HG03571 (cell line): ENCODE measurements around the gene MIOX.

Source experiments
- ATAC-seq: cut with Tn5 transposase; IDR thresholded peaks from one replicate; pipeline ENCODE4 v1.9.1; 2021; ENCODE audit not compliant: unreplicated experiment

Gene MIOX

DNA sequence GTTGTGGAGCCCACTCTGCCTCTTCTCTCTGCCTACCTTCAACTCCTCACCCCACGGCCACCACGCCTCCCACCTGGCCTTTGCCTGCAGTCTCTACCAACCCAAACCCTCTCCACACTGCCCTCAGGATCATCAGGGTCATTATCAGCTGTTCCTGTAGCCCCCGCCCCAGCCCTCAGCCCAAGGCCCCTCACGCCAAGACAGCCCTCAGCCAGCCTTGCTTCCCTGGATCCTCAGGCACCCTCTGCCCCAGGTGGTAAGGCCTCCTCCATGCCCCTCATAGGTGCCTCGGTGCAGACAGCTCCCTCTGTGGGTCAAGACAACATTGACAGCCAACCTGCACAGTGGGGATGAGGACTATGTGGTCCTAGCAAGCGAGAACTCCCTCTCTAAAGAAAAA is 13.6 kb upstream of the MIOX start:
- no peak for ATAC-seq

DNA sequence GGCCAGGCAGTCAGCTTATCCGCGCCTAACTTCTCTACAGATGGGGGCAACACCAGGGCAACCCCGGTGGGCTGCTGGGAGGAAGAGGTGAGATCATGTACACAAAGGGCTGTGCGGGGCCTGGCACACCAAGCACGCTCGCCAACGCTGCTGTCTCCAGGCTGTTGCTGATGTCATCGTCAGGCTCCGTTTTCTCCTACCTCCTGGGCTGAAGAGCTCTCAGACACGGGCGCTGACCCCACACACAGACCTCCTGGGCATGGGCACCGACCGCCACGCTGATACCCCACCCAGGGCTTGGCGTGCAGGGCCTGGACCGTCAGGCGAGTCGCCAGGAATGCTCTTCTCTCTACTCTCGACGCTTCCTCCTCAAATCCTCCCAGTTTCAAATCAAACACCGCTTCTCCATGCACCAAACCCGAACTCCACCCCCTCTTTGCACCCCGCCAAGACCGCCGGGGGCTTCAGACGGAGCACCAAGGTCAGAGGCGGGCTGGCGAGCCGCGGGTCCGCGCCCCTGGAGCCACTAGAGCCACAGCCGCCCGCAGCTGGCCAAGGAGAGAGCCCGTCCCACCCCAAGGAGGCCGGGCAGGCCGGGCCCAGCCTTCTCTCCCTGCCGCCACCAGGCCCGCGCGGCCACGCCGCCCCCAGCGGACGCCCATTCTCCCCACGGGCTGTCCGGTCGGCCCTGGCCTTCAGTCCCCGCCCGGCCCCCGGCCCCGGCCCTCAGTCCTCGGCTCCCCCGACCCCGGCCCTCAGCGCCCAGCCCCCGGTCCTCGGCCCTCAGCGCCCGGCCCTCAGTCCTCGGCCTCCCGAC is 12.6 kb upstream of the MIOX start:
- ATAC-seq, result no peak

DNA sequence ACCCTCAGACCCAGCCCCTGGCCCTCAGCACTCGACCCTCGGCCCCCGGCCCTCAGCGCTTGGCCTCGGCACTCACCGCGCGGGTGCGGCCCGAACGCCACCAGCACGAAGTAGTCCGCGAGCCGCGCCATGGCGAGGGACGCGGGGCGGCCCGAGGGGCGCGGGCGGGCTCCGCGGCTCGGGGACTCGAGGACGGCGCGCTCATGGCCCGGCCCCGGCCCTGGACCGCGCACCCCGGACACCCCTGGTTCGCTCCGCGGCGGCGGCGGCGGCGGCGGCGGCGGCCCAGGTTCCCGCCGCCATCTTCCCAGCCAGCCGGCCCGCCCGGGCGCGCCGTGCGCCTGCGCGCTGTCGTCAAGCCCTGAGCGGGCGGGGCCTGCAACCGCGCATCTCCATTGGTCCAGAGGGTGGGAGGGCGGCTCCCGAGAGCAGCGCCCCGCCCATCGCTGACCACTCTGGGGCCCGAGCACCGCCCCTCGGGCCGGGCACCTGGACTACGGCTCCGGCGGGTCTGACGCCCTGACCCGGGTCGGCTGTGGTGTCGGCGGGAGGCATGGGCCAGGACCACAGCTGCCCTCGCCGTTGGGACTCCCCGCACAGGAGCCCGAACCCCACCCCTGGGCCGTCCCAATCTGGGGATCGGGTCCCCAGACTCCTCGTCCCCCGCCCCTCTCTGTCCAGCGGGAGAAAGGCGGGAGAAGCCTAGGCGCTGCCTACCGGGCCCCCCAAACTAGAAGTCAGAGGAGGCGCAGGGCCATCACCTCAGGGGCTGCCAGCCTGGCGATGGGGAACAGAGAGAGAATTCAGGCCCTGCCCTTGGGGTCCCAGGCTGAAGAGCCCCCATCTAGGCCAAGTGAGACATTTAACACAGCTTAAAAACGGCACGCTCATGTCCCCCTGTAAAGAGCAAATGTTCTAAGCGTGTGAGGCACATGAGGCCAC is 11.7 kb upstream of the MIOX start, which contains the start of gene SBF1:
Gene SBF1 (minus strand): TSS at position 326 of the 942 bp plus-strand sequence. CDS start 195 bp downstream, at position 131.
- ATAC-seq, result peak; percentile 38

DNA sequence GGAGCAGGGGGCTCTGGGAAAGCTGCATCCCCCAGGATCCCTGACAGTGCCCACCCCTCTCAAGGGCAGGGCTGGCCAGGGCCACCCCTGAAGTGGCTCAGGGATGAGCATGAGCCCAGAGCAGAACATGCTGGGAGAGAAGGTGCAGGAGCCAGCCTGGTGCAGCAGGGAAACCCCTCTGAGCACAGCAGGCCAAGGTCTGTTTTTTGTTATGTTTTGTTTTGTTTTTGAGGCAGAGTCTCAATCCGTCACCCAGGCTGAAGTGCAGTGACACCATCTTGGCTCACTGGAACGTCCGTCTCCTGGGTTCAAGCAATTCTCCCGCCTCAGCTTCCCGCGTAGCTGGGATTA is 11.0 kb upstream of the MIOX start:
- ATAC-seq, result no peak

DNA sequence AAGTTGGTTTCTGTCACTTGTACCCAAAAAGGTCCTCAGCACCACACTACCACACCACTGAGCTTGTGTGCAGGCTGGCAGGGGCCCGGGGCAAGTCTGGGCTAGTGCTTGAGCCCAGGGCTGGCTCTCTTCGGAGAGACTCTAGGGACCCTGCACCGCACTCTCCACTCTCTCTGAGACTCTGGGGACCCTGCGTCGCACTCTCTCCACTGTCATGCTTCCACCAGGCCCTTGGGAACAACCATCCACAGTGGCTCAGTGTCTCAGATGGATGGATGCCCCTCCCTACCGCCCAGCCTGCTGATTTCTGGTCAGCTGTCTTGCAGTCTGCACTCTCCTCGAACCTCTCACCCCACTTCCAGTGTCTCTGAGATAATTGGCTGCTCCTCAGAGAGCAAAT is 9.8 kb upstream of the MIOX start:
- no peak for ATAC-seq

DNA sequence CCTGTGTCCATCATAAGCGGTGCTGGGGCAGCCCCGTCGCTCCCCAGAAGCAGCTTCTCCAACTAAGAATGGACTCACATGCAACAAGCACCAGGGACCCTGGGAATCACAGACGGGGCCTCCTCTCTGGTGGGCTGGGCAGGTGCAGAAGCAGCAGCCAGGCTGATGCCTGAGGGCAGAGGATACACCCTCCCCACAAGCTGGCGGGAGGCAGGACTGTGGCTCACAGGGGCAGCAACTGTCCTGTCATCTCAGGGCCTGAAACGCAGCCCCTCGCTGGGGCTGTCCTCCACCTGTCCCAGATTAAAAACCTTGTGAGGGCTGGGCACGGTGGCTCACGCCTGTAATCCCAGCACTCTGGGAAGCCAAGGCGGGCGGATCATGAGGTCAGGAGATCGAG is 8.7 kb upstream of the MIOX start:
- ATAC-seq, result no peak

DNA sequence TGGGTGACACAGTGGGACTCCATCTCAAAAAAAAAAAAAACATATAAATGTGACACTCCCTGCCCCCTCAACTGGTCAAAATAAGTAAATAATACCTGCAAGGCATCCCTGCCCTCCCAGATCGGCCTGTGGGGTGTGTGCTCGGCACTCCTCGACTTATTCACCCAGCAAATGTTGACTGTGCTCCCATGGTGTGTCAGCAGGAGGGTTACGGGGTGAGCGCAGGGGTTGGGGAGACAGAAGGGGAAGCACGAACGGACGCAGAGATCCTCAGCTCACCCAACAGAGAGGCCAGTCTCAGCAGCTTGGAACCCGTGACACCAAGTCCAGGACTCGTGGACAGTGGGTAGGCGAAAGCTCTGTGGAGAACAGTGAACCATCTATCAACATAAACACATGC is 6.9 kb upstream of the MIOX start:
- no peak for ATAC-seq

DNA sequence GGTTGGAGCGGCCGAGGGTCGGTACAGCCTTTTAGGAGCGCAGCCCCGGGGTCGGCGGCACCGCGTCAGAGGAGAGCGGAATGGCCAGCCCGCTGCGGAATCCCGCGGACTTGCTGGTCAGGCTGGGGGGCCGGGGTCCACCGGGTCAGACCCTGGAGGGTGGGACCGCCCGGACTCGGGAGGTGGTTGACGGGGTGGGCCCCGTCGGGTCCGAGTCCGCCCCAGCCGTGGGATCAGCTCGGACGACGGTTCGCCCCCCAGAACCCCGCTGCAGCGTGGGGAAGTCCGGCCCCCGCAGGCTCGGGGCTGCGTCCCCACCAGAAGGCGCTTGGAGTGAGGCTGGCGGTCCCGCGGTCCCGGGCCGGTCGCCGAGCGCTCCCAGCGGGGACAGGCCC is 5.6 kb upstream of the MIOX start:
- ATAC-seq, result no peak

DNA sequence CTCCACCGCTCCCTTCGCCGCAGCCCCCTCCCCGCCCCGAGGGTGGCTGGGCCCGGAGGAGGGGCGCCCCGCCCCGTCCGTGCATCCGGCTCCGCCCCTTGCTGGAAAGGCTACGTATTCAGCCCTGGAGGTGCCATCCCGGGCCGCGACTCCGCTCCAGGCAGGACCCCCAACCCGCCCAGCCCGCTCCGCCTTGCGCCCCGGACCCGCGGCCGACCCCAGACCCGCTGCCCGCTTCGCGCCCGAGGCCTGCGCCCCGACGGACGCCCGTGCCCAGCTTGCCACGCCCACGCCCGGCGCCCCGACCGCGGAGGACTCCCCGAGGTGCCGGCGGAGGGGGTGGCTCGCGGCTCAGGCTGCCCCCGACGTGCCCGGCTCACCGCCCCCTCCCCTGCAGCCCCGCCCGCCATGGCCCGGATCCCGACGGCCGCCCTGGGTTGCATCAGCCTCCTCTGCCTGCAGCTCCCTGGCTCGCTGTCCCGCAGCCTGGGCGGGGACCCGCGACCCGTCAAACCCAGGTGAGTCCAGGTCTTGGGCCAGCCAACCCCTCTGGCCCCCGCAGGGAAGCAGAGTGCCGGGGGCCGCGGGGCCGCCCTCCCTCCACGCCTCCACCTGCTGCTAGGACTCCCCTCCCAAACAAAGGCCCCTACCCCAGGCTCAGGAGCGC is 5.1 kb upstream of the MIOX start, which contains the start of gene ADM2:
Gene ADM2 (plus strand): TSS at position 104 of the 667 bp plus-strand sequence. CDS start 305 bp downstream, at position 409.
- ATAC-seq, result no peak

DNA sequence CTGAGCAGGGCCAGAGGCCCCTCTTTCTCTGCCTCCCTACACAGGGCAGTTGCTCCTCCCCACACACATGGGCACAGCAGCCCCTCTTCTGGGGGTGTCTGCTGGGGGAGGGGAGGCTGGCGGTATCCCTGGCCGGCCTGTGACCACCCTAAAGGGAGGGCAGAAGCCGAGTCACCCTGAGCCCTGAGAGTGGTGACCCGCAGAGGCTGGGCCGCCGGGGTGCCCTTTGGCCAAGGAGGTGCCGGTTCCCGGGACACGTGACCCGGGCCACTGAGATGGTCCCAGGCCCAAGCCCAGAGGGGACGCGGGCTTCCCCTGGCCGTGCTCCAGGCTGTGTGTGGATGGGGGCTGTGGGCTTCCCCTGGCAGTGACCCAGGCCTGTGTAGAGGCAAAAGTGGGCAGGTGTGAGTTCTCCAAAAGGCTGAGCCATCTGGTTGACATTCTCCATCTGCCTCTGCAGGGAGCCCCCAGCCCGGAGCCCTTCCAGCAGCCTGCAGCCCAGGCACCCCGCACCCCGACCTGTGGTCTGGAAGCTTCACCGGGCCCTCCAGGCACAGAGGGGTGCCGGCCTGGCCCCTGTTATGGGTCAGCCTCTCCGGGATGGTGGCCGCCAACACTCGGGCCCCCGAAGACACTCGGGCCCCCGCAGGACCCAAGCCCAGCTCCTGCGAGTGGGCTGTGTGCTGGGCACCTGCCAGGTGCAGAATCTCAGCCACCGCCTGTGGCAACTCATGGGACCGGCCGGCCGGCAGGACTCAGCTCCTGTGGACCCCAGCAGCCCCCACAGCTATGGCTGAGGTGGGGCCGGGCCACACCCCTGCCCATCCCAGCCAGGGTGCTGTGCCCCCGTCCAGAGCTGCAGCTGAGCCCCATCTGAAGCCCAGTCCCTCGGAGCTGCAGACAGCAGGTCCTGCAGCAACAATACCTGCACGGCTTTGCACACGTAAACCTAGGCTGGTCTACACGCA is 4.3 kb upstream of the MIOX start:
- no peak for ATAC-seq

DNA sequence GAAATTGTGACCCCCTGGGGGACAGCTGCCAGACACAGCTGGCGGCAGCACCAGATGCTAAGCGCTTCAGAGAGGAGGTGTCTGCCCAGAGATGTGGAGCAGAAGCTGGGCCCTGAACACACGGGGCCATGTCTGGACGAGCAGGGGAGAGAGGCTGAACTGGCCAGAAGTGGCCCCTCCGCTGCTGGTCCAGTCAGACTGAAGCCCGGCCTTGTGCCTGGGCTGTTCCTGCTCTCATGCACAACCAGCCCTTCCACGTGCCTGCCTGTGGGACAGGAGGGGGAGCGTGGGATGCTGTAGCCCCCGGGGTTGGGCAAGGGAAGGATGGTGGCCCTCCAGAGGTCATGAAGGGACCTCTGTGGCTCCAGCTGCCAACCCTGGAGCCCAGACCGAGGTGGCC is 3.6 kb upstream of the MIOX start:
- no peak for ATAC-seq

DNA sequence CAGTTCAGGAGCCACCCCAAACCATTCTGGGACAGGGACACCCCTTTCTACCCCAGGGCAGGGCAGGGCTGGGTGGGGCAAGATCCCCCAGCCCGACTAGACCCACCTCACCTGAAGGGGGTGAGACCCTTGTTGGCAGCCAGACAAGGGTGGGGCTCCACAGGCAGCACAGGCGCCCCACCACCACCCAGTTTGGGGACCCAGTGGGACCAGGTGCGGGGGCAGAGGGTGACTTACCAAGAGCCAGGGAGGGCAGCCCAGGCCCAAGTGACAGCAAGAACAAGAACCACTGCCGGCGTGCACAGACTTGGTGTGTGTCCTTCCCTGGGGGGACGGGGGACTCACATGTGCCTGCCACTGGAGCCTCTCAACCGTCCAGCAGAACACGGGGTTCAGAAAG is 3.1 kb upstream of the MIOX start:
- ATAC-seq, result no peak

DNA sequence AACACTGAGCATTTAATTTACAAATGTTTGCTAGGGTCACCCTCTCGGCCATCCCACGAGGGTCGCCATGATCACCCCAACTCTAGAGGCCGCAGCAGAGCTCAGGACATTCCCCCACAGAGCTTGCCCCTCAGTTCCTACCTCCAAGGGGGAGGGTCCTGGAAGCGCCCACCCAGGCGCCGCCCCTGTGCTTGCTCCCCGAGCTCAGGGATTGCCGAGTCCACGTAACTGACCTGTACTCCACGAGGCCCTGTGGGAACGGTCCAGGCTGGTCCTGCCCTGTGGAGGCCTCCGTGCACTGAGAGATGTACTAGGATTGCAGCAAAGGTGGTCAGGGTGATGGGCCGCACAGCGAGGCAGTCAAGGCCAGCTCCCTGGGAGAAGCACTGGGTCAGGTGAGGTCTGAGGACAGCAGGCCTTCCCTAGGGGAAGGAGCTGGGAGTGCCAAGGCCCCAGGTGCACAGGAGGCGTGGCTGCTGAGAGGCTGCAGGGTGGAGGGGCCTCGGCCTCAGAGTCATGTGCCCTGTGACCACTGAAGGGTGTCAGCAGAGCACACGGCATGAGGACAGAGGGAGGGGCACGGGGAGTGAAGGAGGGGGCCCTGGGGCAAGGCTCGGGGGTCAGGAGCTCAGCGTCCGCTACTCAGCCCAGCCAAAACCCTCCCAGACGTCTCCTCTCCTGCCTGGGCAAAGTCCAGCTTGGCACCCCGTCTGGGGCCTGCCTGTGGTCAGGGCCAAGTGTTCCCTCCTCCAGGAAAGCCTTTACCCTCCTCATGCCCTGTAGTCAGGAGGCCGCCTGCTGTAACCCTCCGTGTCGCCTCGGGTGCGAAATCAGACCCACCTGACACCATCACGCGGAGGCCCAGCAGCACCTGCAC is 2.4 kb upstream of the MIOX start:
- ATAC-seq, result no peak

DNA sequence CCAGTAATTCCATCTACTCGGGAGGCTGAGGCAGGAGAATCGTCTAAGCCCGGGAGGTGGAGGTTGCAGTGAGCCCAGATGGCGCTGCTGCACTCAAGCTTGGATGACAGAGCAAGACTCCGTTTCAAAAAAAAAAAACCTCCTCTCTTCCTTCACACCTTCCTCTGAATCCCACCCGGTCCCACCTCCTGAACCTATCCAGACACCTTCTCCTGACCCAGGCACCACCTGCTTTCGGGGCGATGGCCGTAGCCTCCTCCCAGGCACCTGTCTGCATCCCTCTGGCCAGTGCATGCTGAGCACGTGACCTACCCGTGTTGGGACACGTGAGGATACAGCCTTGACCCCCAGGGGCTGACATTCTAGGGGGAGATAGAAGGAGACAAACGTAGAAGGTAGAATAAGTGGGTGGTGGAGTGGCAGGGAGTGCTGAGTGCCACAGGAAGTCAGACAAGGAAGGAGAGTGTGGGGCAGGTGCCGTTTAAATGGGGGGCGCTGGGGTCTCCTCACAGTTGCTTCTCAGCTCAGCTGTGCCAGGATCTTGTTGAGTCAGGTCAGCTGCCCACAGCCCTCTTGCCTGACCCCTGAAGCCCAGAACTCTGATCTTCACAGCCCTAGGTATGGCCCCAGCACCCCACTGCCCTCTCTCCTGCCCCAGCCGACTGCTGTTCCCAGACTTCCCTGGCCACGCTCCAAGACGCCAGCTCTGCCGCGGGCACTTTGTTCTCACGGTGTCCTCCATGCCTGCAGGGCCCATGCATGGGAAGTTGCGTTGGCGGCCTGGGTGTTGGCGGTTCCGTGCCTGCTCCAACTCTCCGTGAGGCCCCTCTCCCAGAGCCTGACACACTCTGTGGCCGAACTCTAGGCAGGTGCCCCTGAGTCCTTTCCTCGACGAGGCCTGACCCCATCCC is 1.2 kb upstream of the MIOX start:
- ATAC-seq, result no peak

DNA sequence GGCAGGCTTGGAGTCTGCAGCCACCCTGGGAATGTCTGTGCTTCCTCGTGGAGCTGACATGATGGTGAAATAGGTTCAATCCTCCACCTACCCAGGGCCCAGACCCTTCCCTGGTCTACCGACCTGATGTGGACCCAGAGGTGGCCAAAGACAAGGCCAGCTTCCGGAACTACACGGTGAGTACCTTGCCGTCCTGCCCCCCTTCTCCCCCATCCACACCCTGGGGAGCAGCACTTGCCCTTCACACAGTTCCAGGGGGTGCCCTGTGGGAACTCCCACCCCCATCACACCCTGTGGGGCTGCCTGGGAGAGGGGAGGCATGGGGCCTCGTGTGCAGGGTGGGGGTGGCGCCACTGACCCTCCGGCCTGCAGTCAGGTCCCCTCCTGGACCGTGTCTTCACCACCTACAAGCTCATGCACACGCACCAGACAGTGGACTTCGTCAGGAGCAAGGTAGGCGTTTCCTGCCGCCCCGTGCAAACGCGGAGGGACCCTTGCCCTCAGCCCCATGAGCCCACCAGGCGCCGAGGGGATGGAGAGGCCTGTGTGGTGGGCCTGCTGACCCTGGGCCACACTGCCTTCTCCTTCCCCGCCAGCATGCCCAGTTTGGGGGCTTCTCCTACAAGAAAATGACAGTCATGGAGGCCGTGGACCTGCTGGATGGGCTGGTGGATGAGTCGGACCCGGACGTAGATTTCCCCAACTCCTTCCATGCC is 789 bp downstream of the MIOX start:
- ATAC-seq, result no peak

DNA sequence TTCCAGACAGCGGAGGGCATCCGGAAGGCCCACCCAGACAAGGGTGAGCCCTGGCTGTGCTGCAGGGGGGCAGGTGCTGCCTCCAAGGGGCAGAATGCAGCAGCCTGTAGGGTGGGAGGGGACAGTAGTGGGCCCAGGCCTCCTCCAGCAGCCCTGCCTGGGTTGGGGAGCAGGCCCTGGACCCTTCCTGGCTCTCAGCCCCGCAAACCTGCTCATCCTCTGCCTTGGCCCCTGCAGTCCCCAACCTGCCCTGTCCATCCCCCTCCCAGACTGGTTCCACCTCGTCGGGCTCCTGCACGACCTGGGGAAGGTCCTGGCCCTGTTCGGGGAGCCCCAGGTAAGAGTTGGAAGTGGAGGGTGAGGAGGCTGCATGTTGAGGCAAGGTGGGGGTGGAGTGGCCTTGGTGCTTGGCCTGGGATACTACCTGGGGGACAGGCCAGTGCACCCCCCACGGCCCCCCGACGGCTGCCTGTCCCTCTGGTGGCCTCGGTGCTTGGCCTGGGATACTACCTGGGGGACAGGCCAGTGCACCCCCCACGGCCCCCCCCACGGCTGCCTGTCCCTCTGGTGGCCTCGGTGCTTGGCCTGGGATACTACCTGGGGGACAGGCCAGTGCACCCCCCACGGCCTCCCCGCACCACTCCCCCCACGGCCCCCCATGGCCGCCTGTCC is 1.5 kb downstream of the MIOX start:
- no peak for ATAC-seq

DNA sequence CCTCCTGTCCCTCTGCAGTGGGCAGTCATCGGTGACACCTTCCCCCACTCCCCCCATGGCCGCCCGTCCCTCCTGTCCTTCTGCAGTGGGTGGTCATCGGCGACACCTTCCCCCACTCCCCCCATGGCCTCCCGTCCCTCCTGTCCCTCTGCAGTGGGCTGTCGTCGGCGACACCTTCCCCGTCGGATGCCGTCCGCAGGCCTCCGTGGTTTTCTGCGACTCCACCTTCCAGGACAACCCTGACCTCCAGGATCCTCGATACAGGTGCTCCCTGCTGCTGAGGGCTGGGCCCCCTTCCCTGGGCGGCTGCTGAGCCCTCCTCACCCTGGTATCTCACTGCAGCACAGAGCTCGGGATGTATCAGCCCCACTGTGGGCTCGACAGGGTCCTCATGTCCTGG is 2.2 kb downstream of the MIOX start:
- ATAC-seq, result no peak
